GM21786 (cell line): ENCODE results near the gene MAP3K12.

Source experiments
- ATAC-seq: cut with Tn5 transposase; IDR thresholded peaks from one replicate; pipeline ENCODE4 v1.9.1; 2021; ENCODE audit not compliant: unreplicated experiment

The MAP3K12 gene

DNA sequence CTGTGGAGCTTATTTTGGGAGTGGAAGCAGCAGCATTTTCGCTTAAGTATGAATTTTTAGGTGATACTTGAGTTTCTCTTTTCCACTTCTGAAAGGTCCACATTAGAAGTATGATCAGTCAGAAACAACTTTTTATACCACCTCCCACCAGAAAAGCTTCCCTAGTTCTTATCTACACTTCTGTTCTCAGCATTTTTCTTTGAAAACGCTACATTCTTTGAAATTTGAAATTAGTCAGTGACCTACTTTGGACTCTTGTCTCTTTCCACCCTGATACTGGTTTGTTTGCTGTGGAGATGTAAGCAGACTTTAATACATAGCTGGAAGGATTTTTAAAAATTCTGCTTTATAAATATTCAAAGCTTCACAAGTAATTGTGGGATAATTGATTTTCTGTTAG is 25.2 kb downstream of the MAP3K12 start:
- ATAC-seq: no peak

- no peak for ATAC-seq
Observed at GRCh38 chr12:53472056-53472582, 27.1 kb downstream of the MAP3K12 start.

GRCh38 chr12:53468282-53468681 is 31.0 kb downstream of the MAP3K12 start:
- no peak for ATAC-seq

- no peak for ATAC-seq
Observed at GRCh38 chr12:53467880-53468279, 31.4 kb downstream of the MAP3K12 start.

GRCh38 chr12:53467082-53467481 is 32.2 kb downstream of the MAP3K12 start:
- ATAC-seq: no peak

DNA sequence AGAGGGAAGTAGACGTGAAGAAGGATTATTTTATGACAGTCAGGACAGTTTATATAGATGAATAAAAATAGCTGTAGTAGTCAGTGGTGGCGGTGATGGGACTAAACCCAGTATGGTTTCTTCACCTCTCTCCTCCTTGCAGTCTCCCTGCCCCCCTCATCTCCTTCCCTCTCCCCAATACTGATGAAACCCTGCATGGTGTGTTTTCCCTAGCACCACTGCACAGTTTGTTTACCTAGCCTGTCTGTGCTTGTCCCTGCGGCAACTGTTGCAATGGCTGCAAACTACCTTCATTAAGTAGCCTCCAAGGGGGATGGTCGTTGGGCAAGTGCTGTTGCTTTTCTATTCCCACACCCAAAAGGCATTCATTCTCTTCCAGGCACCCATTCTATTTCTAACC is 32.6 kb downstream of the MAP3K12 start:
- ATAC-seq: no peak

- no peak for ATAC-seq
Observed at GRCh38 chr12:53465679-53466078, 33.6 kb downstream of the MAP3K12 start.

DNA sequence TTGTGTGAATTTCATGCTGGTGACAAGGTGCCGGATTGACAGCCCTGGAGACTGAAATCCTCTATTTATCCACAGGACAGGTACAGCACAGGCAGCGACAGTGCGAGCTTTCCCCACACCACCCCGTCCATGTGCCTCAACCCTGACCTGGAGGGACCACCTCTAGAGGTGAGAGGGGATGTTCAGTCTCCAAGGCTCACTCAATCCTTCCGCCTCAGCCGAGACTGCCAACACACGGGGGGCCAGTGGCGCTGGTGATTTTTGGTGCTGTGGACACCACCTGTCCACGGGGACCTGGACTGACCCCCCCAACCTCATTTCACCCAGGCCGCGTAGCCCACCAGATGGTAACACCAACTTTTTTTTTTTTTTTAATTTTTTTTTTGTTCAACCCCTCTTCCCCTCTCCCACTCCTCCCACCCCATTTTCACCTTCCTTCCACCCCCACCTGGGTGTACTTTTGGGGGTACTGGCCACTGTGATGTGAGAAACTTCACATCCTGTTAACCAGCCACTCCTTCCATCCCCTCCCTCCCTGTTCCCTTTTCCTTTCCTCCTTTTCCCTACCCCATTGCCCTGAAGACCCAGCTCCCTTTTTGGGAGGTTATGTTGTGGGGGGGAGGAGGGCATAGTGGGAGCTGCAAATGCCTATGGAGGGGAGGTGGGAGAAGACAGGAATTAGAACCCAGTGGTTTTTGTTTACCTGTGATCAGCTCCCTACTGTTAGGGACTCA is 34.4 kb downstream of the MAP3K12 start:
- no peak for ATAC-seq

DNA sequence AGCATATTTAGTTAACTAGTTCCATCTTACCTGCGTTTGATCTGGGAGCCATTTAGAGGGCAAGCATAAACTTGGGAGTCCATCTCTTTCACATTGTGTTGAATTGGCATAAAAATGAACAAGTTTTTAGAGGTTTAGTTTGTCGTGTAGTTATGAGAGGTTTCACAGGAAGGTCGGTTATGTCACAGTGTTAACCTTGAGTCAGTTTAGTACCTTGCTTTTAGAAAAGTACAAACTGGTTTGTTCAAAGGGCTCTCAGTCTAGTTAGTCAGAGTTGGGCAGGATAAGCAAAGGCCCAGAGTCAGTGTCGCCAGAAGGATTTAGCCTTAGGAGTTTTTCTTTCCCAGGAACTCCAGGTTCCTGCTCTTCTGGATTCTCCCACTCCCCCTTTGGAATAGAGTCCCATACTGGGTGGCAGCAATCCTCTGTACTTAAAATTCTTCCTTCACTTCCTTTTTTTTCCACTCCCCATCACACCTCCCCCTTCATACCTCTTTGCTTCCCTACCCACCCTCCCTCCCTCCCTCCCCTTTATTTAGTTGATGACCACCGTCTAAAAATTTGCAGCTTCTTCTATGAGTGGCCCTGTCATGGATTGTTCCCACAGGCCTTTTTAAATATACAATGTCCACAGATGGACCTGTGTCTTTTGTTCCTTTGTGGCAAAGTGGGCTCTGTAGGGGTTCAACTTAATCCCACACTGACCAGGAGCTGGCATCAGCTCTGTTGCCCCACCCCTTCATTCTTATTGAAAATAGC is 35.3 kb downstream of the MAP3K12 start:
- ATAC-seq: no peak

DNA sequence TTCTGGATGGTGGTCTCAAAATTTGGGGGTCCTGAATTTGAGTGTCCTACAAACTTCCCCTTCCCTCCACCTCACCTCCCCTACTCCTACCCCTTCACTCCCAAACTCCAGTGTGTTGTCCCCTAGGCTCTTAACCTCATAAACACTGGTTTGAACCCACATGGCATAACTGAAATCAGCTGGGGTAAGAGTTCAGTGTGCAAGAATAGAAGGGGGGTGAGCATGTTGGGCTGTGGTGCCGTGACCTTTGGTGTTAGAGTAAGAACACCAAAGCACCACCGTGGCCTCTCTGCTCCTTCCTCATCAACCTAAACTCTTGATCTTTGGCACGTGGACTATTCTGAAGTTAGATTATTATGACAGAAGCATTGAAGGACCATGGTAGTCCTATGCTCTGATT is 36.3 kb downstream of the MAP3K12 start:
- no peak for ATAC-seq

DNA sequence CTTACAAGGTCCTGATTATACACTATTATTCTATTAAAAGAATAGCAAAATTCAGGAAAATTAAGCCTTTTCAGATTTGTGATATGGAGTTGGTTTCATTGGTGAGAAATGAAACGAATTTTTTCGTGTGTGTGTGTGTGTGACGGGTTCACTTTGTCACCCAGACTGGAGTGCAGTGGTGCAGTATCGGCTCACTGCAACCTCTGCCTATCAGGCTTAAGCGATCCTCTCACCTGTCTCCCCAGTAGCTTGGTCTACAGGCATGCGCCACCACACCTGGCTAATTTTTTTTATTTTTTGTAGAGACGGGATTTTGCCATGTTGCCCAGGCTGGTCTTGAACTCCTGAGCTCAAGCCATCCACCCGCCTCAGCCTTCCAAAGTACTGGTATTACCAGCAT is 37.7 kb downstream of the MAP3K12 start:
- no peak for ATAC-seq

GRCh38 chr12:53461059-53461458 is 38.2 kb downstream of the MAP3K12 start:
- ATAC-seq: no peak

DNA sequence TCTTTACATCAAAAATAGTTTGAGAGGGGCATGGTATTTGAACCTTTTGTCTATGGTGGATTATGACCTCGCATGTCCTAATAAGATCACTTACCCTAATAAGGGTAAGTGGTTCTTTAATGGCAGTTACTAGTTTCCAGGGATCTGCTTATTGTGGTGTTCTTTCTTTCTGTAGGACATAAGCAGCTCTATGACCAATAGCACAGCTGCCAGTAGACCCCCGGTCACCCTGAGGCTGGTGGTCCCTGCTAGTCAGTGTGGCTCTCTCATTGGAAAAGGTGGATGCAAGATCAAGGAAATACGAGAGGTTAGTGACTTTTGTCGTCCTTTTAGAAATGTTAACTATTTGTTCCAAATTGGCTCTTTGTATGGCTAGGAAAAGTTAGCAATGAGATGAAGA is 40.2 kb downstream of the MAP3K12 start:
- no peak for ATAC-seq

- no peak for ATAC-seq
Observed at GRCh38 chr12:53456654-53457366, 42.4 kb downstream of the MAP3K12 start.

- ATAC-seq: no peak
Observed at GRCh38 chr12:53454707-53455106, 44.6 kb downstream of the MAP3K12 start.

- ATAC-seq: no peak
Observed at GRCh38 chr12:53453953-53454640, 45.2 kb downstream of the MAP3K12 start.

DNA sequence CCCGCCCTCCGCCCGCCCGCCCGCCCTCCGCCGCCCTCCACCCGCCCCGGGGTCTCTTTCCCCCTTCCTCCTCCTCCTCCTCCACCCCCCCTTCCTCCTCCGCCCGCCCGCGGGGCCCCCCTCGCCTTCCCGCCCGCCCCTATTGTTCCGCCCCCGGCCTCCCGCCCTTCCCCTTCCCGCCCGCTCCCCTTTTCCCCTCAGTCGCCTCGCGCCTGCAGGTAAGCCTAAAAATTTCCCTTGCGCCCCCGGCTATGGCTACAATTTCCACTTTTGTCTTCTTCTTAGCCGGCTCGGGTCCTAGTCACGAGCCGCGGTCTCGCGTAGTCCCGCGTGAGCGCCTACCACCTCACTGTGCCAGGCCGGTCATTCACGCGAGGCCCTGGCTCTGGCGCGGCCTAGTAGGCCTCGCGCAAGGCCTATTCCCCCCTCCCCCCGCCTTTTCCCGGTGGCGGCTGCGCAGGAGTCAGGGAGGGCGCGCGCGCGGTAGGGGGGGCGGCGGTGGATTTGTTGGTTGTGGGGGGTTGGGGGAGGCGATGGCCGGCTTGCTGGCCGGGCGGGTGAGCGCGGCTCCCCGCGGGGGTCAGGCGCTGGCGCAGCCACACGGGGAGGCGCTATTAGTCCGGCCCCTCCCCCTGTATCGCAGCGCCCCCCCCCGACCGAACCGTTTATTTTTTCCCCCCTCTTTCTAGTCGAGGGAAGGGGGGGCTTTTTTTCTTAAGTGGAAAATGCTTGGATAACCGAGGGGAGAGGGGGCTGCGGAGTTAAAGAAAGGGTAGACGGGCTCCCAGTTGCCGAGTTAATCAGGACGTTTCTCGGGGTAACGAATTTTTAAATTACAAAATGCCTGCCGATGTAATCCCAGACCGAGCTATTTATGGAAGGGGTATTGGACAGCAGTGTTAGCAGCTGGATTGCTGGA is 46.8 kb downstream of the MAP3K12 start:
- ATAC-seq: no peak

- peak; percentile 98 for ATAC-seq
Observed at GRCh38 chr12:53451661-53452158, 47.5 kb downstream of the MAP3K12 start, which contains the start of gene PCBP2. TSS of gene PCBP2 (plus strand) at chr12:53452102. CDS start at chr12:53454801, 2,699 bp downstream.

GRCh38 chr12:53450936-53451335 is 48.3 kb downstream of the MAP3K12 start:
- ATAC-seq: no peak
